PC-3 (cell line): Measurements from ENCODE around the gene EPHA3. TPM values are rescaled to one million over a fixed set of nuclear protein-coding genes. Genes with fewer than 3 reads are reported as not detected.

Experiments
- ATAC-seq: fragments of 200-7000 bp; cut with Tn5 transposase; 2 replicates; pipeline ENCODE4 v1.9.1; 2020; ENCODE audit warnings: mild to moderate bottlenecking, moderate library complexity
- BruUV-seq: library from RNA; stranded (reverse); fragments of 400-500 nt; replicated peaks from 2 replicates; lab custom pipeline; 2021; lab: Mats Ljungman, UMichigan
- CTCF ChIA-PET: fragments of 300-600 bp; sonication (Branson Sonifier 250); formaldehyde crosslinking; loops from one replicate; lab custom pipeline; 2022; ENCODE audit warnings: antibody characterized with exemption; lab: Charles Lee
- POLR2A ChIA-PET: fragments of 300-600 bp; sonication (Branson Sonifier 250); formaldehyde crosslinking; loops from one replicate; lab custom pipeline; 2022; ENCODE audit warnings: antibody characterized with exemption; ENCODE audit not compliant: unreplicated experiment; lab: Charles Lee
- DNase-seq: peaks from one replicate; pipeline ENCODE4 v3.0.0-alpha.2; 2015
- H2AFZ ChIP-seq: fragments of 300-600 bp; sonication (generic); 2 replicates; pipeline ENCODE4 v1.6.0; 2016; ENCODE audit warnings: antibody characterized with exemption, low read length
- H3F3A ChIP-seq: fragments of 300-600 bp; sonication (generic); one replicate; pipeline ENCODE4 v1.6.0; 2017; ENCODE audit warnings: antibody characterized with exemption, low read length, control low read depth, mild to moderate bottlenecking; ENCODE audit not compliant: unreplicated experiment
- H3K27ac ChIP-seq: fragments of 300-600 bp; sonication (generic); 2 replicates; pipeline ENCODE4 v1.5.1; 2016; ENCODE audit warnings: mild to moderate bottlenecking, low read length
- H3K27me3 ChIP-seq: fragments of 300-600 bp; sonication (generic); 2 replicates; pipeline ENCODE4 v1.6.1; 2016; ENCODE audit warnings: low read length, mixed read lengths
- H3K36me3 ChIP-seq: fragments of 300-600 bp; sonication (generic); 2 replicates; pipeline ENCODE4 v1.6.1; 2016; ENCODE audit warnings: low read depth, mixed run types, low read length, mixed read lengths
- H3K4me1 ChIP-seq: fragments of 300-600 bp; sonication (generic); 2 replicates; pipeline ENCODE4 v1.5.1; 2016; ENCODE audit warnings: low read length; ENCODE audit not compliant: insufficient read depth
- H3K4me2 ChIP-seq: fragments of 300-600 bp; sonication (generic); 2 replicates; pipeline ENCODE4 v1.6.0; 2016; ENCODE audit warnings: low read length
- H3K4me3 ChIP-seq: fragments of 300-600 bp; sonication (generic); 2 replicates; pipeline ENCODE4 v1.5.1; 2016; ENCODE audit warnings: mild to moderate bottlenecking, low read length, mixed read lengths
- H3K79me2 ChIP-seq: fragments of 300-600 bp; sonication (generic); 2 replicates; pipeline ENCODE4 v1.6.1; 2017; ENCODE audit warnings: low read length, mixed read lengths
- H3K9ac ChIP-seq: fragments of 300-600 bp; sonication (generic); 2 replicates; pipeline ENCODE4 v1.6.0; 2016; ENCODE audit warnings: mild to moderate bottlenecking, low read length
- H3K9me2 ChIP-seq: fragments of 300-600 bp; sonication (generic); replicated peaks from 2 replicates; pipeline ENCODE4 v1.6.1; 2016; ENCODE audit warnings: mixed run types, low read length, mixed read lengths
- H3K9me3 ChIP-seq: fragments of 300-600 bp; sonication (generic); 2 replicates; pipeline ENCODE4 v1.6.1; 2016; ENCODE audit warnings: low read length, mixed read lengths
- H4K20me1 ChIP-seq: fragments of 300-600 bp; sonication (generic); 2 replicates; pipeline ENCODE4 v1.6.1; 2016; ENCODE audit warnings: low read length, mixed read lengths
- EZH2 ChIP-seq: fragments of 300-600 bp; sonication (generic); IDR thresholded peaks from one replicate; pipeline ENCODE4 v1.6.1; 2017; ENCODE audit warnings: antibody characterized with exemption, mild to moderate bottlenecking, low read length; ENCODE audit not compliant: unreplicated experiment
- EZH2phosphoT487 ChIP-seq: fragments of 300-600 bp; sonication (generic); IDR thresholded peaks from 2 replicates; pipeline ENCODE4 v1.6.1; 2018; ENCODE audit warnings: mild to moderate bottlenecking, antibody characterized with exemption, low read length, borderline replicate concordance
- intact Hi-C: fragments of 100-400 bp; cut with micrococcal nuclease; formaldehyde crosslinking; loops from 2 replicates; pipeline ENCODE4 v1.9.0; 2023
- total RNA-seq: library from RNA; depleted of rRNA; stranded (reverse); fragments of >200 nt; gene quantifications from 2 replicates; pipeline ENCODE4 v1.2.3, GENCODE V29; 2014
- TF ChIP-seq, protein P1 (sequence below): fragments of 300-600 bp; sonication (generic); conservative IDR thresholded peaks from 2 replicates; pipeline ENCODE4 v1.5.1; 2017; ENCODE audit warnings: antibody characterized with exemption, low read depth, mild to moderate bottlenecking, low read length

EPHA3 gene
- total RNA-seq, 1 experiment from 2014 or later, result 0.33 TPM

DNA sequence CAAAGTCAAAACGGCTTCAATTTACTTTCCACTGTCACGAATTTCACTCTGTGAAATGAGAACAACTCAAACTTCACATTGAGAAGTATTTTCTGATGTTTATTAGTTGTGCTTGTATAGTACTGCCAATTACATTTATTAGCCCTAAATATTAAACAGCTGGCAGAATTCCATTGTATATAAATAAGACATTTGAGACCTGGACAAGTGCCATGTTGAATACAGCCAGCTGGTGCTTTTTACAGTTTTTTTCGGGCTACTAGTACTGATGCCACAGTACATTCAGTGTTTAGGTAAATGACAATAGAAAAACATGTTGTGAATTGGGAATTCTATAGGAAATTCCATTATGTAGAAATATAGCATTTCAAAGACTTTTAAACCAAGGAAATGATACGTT is 79.0 kb downstream of the EPHA3 start:
- TF ChIP-seq, protein P1, sequence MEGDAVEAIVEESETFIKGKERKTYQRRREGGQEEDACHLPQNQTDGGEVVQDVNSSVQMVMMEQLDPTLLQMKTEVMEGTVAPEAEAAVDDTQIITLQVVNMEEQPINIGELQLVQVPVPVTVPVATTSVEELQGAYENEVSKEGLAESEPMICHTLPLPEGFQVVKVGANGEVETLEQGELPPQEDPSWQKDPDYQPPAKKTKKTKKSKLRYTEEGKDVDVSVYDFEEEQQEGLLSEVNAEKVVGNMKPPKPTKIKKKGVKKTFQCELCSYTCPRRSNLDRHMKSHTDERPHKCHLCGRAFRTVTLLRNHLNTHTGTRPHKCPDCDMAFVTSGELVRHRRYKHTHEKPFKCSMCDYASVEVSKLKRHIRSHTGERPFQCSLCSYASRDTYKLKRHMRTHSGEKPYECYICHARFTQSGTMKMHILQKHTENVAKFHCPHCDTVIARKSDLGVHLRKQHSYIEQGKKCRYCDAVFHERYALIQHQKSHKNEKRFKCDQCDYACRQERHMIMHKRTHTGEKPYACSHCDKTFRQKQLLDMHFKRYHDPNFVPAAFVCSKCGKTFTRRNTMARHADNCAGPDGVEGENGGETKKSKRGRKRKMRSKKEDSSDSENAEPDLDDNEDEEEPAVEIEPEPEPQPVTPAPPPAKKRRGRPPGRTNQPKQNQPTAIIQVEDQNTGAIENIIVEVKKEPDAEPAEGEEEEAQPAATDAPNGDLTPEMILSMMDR, result no peak
- TF ChIP-seq EZH2phosphoT487, result no peak
- TF ChIP-seq EZH2, result no peak
- no peak overlapping the region for H3K4me2 ChIP-seq
- H3K36me3 ChIP-seq, result no peaks in the 10 kb centered on the region
- POLR2A ChIA-PET, result no interaction called here
- H3K9ac ChIP-seq, result no peak overlapping the region
- H3K79me2 ChIP-seq, result no peaks in the 10 kb centered on the region
- intact Hi-C loops, result no loop called here
- no peaks in the 10 kb centered on the region for H3K9me2 ChIP-seq
- no peaks in the 10 kb centered on the region for H4K20me1 ChIP-seq
- H2AFZ ChIP-seq, result no peak overlapping the region
- no TSS peak for BruUV-seq
- no peaks in the 10 kb centered on the region for H3K4me1 ChIP-seq
- CTCF ChIA-PET, result no interaction called here
- DNase-seq (no peak), ATAC-seq (no peak)
- H3K27ac ChIP-seq, result no peak overlapping the region
- H3K4me3 ChIP-seq, result no peak overlapping the region
- H3F3A ChIP-seq, result no peaks in the 10 kb centered on the region
- no peaks in the 10 kb centered on the region for H3K9me3 ChIP-seq
- H3K27me3 ChIP-seq, result peaks cover 13% of the 10 kb centered on the region; the same call in 1 of the 2 replicates

DNA sequence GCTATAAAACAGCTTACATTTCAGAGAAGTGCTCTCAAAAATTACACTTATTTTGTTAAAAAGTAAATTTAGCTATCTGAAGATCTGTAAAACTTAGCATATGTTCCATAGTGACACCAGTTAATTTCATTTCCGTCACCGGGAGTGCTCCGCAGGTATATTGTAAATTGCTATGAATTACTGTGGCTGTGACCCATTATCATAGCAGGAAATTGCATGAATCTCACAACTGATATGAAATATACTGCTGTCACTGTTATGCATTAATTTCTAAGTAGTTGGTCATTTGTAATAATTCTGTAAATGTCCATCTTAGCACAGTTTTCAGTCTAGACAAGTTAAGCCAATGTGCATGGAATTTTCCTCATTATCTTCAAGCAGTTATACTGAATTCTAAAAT is 91.2 kb downstream of the EPHA3 start:
- Histone ChIP-seq H3K9me2 (no peaks in the 10 kb centered on the region), H3K4me3 (no peak overlapping the region), H3K27ac (no peak overlapping the region), H3K9me3 (no peaks in the 10 kb centered on the region), H3K4me1 (no peaks in the 10 kb centered on the region), H3K9ac (no peak overlapping the region), H3K79me2 (no peaks in the 10 kb centered on the region), H3K27me3 (peaks cover 38% of the 10 kb centered on the region), H2AFZ (no peak overlapping the region), H3K36me3 (no peaks in the 10 kb centered on the region), H3F3A (no peaks in the 10 kb centered on the region), H4K20me1 (no peaks in the 10 kb centered on the region), H3K4me2 (no peak overlapping the region)
- no TSS peak for BruUV-seq
- ChIA-PET CTCF (no interaction called here), POLR2A (no interaction called here)
- ATAC-seq (no peak), DNase-seq (no peak)
- TF ChIP-seq, protein P1, result no peak
- TF ChIP-seq EZH2 (no peak), EZH2phosphoT487 (no peak)
- intact Hi-C loops, result no loop called here

DNA sequence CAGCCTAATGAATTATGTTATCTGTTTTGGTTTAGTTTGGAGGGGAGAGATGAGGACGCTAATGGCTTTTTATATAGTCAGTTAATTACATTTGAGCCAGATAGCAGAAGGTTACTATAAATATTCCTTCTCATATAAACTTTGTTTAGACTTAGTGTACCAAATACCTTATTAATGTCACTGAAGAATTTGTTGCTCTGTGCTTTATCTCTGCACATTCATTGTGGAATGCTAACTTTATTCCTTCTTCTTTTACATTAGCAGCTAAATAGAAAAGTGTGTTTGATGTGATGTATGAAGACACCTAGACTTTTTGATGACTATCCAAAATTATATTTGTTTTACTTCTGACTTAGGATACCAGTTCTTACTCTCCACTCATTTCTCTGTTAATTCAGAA is 105.2 kb downstream of the EPHA3 start:
- no peaks in the 10 kb centered on the region for H3K36me3 ChIP-seq
- no peaks in the 10 kb centered on the region for H3K79me2 ChIP-seq
- TF ChIP-seq EZH2phosphoT487 (no peak), EZH2 (no peak)
- TF ChIP-seq, protein P1, result no peak
- no peaks in the 10 kb centered on the region for H3F3A ChIP-seq
- H4K20me1 ChIP-seq, result no peaks in the 10 kb centered on the region
- ATAC-seq (no peak), DNase-seq (no peak)
- H2AFZ ChIP-seq, result no peak overlapping the region
- no peak overlapping the region for H3K4me2 ChIP-seq
- H3K27me3 ChIP-seq, result peaks cover 13% of the 10 kb centered on the region; the same call in 1 of the 2 replicates
- no peaks in the 10 kb centered on the region for H3K9me3 ChIP-seq
- intact Hi-C loops, result no loop called here
- POLR2A ChIA-PET, result no interaction called here
- CTCF ChIA-PET, result no interaction called here
- no peak overlapping the region for H3K27ac ChIP-seq
- H3K4me3 ChIP-seq, result no peak overlapping the region
- H3K9ac ChIP-seq, result no peak overlapping the region
- H3K4me1 ChIP-seq, result no peaks in the 10 kb centered on the region
- no TSS peak for BruUV-seq
- no peaks in the 10 kb centered on the region for H3K9me2 ChIP-seq
